ENCODE measurements around the gene TREX2. TPM values are rescaled to one million over a fixed set of nuclear protein-coding genes. Genes with fewer than 3 reads are reported as not detected.

TREX2 gene
- total RNA-seq, 1 experiment from 2014 or later: 1.1 TPM

DNA sequence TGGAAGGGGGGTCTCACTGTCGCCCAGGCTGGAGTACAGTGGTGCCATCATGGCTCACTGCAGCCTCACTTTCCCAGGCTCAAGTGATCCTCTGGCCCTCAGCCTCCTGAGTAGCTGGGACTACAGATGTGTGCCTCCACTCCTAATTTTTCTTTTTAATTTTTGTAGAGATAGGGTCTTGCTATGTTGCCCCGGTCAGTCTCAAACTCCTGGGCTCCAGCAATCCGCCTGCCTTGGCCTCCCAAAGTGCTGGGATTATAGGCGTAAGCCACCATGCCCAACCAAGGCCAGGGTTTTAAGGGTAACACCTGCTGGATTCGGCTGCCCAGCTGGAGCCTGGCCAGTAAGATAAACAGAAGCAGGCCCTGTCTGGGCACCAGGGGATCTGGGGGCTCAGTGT is 3.4 kb downstream of the TREX2 start:
- Histone ChIP-seq H4K5ac (ENCODE audit: insufficient read length, low read depth, low read length) (no peak overlapping the region), H2BK15ac (ENCODE audit: low read depth, low read length) (no peak overlapping the region), H3K23ac (ENCODE audit: insufficient read length, low read depth, low read length) (no peak overlapping the region), H3K27me3 (ENCODE audit: insufficient read depth, low read length) (no peaks in the 10 kb centered on the region), H3K14ac (ENCODE audit: insufficient read depth, low read length) (no peak overlapping the region), H3K9ac (ENCODE audit: extremely low read depth, insufficient read length, low read length) (no peak overlapping the region), H3K4me1 (ENCODE audit: insufficient read depth, low read length) (no peaks in the 10 kb centered on the region), H3K27ac (ENCODE audit: insufficient read length, low read depth, low read length) (no peak overlapping the region), H3T11ph (ENCODE audit: low read length) (no peak overlapping the region), H4K20me1 (ENCODE audit: control insufficient read depth, insufficient read depth, insufficient read length) (no peaks in the 10 kb centered on the region), H4K8ac (replicated peaks; ENCODE audit: insufficient read length, low read depth, low read length) (no peak overlapping the region), H3K4ac (ENCODE audit: low read depth, low read length) (no peak overlapping the region), H3K9me3 (ENCODE audit: control insufficient read depth, low read depth, low read length) (peaks cover 6% of the 10 kb centered on the region), H2BK12ac (ENCODE audit: insufficient read length, low read depth, low read length) (no peak overlapping the region), H2AFZ (ENCODE audit: low read length) (no peak overlapping the region), H4K91ac (ENCODE audit: insufficient read length, low read depth, low read length) (no peak overlapping the region), H2BK20ac (ENCODE audit: low read depth, low read length, poor library complexity, severe bottlenecking) (no peak overlapping the region), H3K79me1 (ENCODE audit: insufficient read depth, low read depth, low read length, poor library complexity, severe bottlenecking) (no peaks in the 10 kb centered on the region), H3K79me2 (ENCODE audit: insufficient read depth, low read length) (no peaks in the 10 kb centered on the region), H3K56ac (ENCODE audit: insufficient read length, low read depth, low read length) (no peak overlapping the region), H3K4me2 (ENCODE audit: insufficient read depth, insufficient read length, low read length) (no peak overlapping the region), H2BK5ac (ENCODE audit: insufficient read length, low read length) (no peak overlapping the region), H3K18ac (ENCODE audit: insufficient read length, low read depth, low read length) (no peak overlapping the region), H3K23me2 (ENCODE audit: insufficient read length, low read depth, low read length, poor library complexity, severe bottlenecking) (no peaks in the 10 kb centered on the region), H2BK120ac (ENCODE audit: low read depth, low read length, poor library complexity, severe bottlenecking) (no peak overlapping the region), H2AK5ac (ENCODE audit: insufficient read length, low read length) (no peak overlapping the region)
- Mint-ChIP-seq H3K4me3 (no peak overlapping the region), H3K9me3 (peaks cover 46 to 69% of the 10 kb centered on the region in 2 experiments), H3K27ac (no peak overlapping the region), H3K36me3 (ENCODE audit: insufficient read depth in 1 of 3, low read depth in 3 of 3) (no peaks in the 10 kb centered on the region; a peak in 1 of 7 replicates), H3K4me1 (no peaks in the 10 kb centered on the region), H3K27me3 (ENCODE audit: low read depth) (peaks cover 7% of the 10 kb centered on the region; the same call in 1 of the 2 replicates)
- no peak for DNase-seq
- no CpG with 5 or more reads among the region's 5 CpGs for WGBS (ENCODE audit: extremely low coverage, insufficient read length, low lambda C conversion rate)
- TF ChIP-seq, protein P1, sequence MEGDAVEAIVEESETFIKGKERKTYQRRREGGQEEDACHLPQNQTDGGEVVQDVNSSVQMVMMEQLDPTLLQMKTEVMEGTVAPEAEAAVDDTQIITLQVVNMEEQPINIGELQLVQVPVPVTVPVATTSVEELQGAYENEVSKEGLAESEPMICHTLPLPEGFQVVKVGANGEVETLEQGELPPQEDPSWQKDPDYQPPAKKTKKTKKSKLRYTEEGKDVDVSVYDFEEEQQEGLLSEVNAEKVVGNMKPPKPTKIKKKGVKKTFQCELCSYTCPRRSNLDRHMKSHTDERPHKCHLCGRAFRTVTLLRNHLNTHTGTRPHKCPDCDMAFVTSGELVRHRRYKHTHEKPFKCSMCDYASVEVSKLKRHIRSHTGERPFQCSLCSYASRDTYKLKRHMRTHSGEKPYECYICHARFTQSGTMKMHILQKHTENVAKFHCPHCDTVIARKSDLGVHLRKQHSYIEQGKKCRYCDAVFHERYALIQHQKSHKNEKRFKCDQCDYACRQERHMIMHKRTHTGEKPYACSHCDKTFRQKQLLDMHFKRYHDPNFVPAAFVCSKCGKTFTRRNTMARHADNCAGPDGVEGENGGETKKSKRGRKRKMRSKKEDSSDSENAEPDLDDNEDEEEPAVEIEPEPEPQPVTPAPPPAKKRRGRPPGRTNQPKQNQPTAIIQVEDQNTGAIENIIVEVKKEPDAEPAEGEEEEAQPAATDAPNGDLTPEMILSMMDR (conservative IDR thresholded peaks at IDR 0.05): no peak

Measured in H9 (cell line).